Central memory CD8-positive, alpha-beta T cell (primary cell): ENCODE results near the gene UTP11.
"Not testable (repeated sequence)": the region's sequence is repeated elsewhere in the genome, so short reads cannot be mapped to it uniquely, and the experiment has no call there.

Experiments
- ATAC-seq: fragments of 150-1000 bp; cut with Tn5 transposase; replicated peaks from 2 replicates; pipeline ENCODE4 v1.10.0; 2022; ENCODE audit warnings: mild to moderate bottlenecking, moderate FRiP score, moderate number of reproducible peaks; ENCODE audit not compliant: poor library complexity, severe bottlenecking; ENCODE audit errors: extremely low read depth
- DNase-seq, 2 donors: peaks; one replicate each; pipeline ENCODE4 v3.0.0; 2021; ENCODE audit warnings: low spot score in 2 of 2
- H3K27ac Mint-ChIP-seq: one replicate; pipeline ENCODE4 v1.8.0; 2022; ENCODE audit warnings: low read depth, mild to moderate bottlenecking, moderate library complexity, mixed read lengths
- H3K27me3 Mint-ChIP-seq: one replicate; pipeline ENCODE4 v1.8.0; 2022; ENCODE audit warnings: mixed read lengths
- H3K36me3 Mint-ChIP-seq: one replicate; pipeline ENCODE4 v1.8.0; 2022; ENCODE audit warnings: mild to moderate bottlenecking, moderate library complexity, mixed read lengths; ENCODE audit not compliant: insufficient read depth
- H3K4me1 Mint-ChIP-seq: one replicate; pipeline ENCODE4 v1.8.0; 2022; ENCODE audit warnings: mixed read lengths
- H3K4me3 Mint-ChIP-seq: one replicate; pipeline ENCODE4 v1.8.0; 2022; ENCODE audit warnings: mild to moderate bottlenecking, moderate library complexity, mixed read lengths
- H3K9me3 Mint-ChIP-seq: one replicate; pipeline ENCODE4 v1.8.0; 2022; ENCODE audit warnings: mixed read lengths

Gene UTP11, protein sequence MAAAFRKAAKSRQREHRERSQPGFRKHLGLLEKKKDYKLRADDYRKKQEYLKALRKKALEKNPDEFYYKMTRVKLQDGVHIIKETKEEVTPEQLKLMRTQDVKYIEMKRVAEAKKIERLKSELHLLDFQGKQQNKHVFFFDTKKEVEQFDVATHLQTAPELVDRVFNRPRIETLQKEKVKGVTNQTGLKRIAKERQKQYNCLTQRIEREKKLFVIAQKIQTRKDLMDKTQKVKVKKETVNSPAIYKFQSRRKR

DNA sequence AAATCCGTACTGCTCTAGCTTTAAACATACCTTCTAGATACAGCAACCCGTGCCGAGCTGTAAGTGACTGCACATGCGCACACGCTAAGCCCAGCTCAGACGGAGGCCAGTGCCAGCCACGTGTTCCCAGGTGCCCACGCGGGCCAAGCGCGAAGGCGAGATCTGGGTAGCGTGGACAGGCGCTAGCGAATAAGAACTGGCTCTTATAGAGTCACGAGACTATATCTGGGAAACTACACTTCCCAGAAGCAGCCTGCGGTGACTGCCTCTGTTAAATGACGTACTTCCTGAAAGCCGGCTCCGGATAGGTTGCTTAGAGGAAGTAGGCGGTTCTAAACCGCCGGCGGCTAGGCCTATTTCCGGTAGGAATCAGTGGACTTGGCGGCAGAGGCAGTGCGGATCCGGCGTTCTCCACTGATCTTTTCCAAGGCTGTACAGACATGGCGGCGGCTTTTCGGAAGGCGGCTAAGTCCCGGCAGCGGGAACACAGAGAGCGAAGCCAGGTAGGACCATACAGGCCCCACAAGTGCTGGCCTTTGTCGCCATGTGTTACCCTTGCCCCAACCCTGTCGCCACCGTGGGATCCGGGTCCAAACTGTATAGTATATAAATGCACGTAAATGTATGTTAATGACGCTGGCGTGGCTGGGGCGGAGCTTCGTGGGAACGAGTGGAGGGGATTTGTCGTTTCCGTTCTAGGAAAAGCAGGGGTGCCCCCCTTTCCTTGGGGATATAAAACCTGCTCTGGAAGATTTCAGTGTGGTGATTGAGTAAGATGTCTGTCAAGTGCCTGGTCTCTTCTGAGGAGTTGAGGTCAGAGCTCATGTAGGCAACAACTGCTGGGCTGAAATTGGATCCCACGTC lies at the start of gene UTP11:
Gene UTP11, plus strand, starts transcription at position 372 of the 864 bp plus-strand sequence. Its CDS starts 69 bp downstream, at position 441.
- Mint-ChIP-seq H3K27ac (peak within 1 kb of the TSS; percentile 99), H3K36me3 (peaks cover 10% of the 10 kb centered on the region)

DNA sequence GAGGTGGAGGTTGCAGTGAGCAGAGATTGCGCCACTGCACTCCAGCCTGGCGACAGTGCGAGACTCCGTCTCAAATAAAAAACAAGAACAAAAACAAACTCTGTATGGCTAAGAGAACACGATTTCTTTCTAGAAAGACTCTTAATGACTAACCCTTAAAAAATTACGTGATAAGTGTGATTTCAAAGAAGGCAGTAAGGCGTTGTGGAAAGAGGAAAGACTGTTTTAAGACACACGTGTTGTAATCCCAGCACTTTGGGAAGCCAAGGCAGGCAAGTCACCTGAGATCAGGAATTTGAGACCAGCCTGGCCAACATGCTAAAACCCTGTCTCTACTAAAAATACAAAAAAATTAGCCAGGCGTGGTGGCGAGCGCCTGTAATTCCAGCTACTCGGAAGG lies 48.4 kb upstream of the UTP11 start:
- H3K4me3 Mint-ChIP-seq, DNase-seq, H3K27me3 Mint-ChIP-seq, H3K27ac Mint-ChIP-seq, ATAC-seq, H3K9me3 Mint-ChIP-seq, H3K4me1 Mint-ChIP-seq: not testable (repeated sequence)
- H3K36me3 Mint-ChIP-seq: peaks cover 78% of the 10 kb centered on the region

More for the DNA sequence above, at the start of gene UTP11:
- Mint-ChIP-seq H3K4me1 (peaks cover 34% of the 10 kb centered on the region), H3K27me3 (no peaks in the 10 kb centered on the region), H3K9me3 (no peaks in the 10 kb centered on the region), H3K4me3 (peak within 1 kb of the TSS; percentile 98)
- ATAC-seq (peak; percentile 98), DNase-seq (peak; percentile 73 to 88)

DNA sequence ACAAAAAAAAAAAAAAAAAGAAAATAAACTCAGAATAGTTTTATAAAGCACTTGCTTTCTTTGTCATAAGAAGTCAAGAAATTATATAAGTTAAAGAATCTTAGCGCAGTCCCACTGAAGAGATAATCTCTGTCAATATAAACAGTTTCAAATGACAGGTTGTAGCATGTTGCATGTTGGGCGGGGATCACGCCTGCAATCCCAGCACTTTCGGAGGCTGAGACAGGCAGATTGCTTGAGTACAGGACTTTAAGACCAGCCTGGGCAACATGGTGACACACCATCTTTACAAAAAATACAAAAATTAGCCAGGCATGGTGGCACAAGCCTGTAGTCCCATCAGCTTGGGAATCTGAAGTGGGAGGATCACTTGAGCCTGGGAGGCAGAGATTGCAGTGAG lies 47.2 kb upstream of the UTP11 start:
- Mint-ChIP-seq H3K4me1 (no peaks in the 10 kb centered on the region), H3K9me3 (no peaks in the 10 kb centered on the region), H3K4me3 (no peak overlapping the region), H3K36me3 (peaks cover 76% of the 10 kb centered on the region), H3K27ac (no peak overlapping the region), H3K27me3 (no peaks in the 10 kb centered on the region)
- DNase-seq: no peak
- ATAC-seq: no peak

DNA sequence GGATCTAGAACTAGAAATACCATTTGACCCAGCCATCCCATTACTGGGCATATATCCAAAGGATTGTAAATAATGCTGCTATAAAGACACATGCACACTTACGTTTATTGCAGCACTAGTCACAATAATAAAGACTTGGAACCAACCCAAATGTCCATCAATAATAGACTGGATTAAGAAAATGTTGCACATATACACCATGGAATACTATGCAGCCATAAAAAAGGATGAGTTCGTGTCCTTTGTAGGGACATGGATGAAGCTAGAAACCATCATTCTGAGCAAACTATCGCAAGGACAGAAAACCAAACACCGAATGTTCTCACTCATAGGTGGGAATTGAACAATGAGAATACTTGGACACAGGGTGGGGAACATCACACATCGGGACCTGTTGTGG lies 38.9 kb upstream of the UTP11 start:
- not testable (repeated sequence) for H3K9me3 Mint-ChIP-seq, H3K27ac Mint-ChIP-seq, ATAC-seq, H3K27me3 Mint-ChIP-seq, H3K4me3 Mint-ChIP-seq, DNase-seq
- peaks cover 88% of the 10 kb centered on the region for H3K36me3 Mint-ChIP-seq
- H3K4me1 Mint-ChIP-seq: peaks cover 33% of the 10 kb centered on the region

DNA sequence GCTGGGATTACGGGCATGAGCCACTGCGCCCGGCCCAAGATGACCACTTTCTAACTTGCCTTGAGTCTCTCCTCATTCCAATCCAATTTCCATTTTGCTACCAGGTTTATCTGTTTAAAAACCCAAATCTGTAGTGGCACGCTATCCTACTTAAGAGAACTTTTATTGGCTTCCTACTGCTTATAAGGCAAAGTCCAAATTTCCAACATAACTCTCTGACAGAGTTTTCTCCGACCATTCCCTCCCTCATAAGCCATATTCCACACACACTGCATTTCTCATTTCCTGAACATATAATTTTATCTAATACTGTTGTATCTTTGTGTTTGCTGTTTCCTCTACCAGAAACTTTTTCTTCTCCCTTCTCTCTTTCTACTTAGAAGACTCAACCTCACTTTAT lies 38.0 kb upstream of the UTP11 start:
- DNase-seq (no peak), ATAC-seq (no peak)
- Mint-ChIP-seq H3K4me1 (peaks cover 33% of the 10 kb centered on the region), H3K4me3 (no peak overlapping the region), H3K27ac (peak overlapping the region; percentile 64), H3K36me3 (peaks cover 90% of the 10 kb centered on the region), H3K9me3 (no peaks in the 10 kb centered on the region), H3K27me3 (no peaks in the 10 kb centered on the region)

DNA sequence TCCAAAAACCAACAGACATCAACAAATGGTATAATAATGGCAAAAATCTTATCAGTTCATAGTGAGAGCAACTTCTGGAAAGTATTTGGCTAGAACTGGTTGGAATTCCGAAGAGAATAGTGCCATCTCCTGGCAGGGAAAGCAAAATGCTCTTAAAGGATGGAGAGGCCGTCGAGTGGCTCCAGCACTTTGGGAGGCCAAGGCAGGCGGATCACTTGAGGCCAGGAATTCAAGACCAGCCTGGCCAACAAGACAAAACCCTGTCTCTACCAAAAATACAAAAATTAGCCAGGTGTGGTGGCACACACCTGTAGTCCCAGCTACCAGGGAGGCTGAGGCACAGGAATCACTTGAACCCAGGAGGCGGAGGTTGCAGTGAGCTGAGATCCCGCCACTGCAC lies 37.5 kb upstream of the UTP11 start:
- not testable (repeated sequence) for H3K27me3 Mint-ChIP-seq, H3K4me3 Mint-ChIP-seq, DNase-seq, ATAC-seq, H3K9me3 Mint-ChIP-seq
- Mint-ChIP-seq H3K36me3 (peaks cover 90% of the 10 kb centered on the region), H3K27ac (peak overlapping the region; percentile 64), H3K4me1 (peaks cover 33% of the 10 kb centered on the region)

DNA sequence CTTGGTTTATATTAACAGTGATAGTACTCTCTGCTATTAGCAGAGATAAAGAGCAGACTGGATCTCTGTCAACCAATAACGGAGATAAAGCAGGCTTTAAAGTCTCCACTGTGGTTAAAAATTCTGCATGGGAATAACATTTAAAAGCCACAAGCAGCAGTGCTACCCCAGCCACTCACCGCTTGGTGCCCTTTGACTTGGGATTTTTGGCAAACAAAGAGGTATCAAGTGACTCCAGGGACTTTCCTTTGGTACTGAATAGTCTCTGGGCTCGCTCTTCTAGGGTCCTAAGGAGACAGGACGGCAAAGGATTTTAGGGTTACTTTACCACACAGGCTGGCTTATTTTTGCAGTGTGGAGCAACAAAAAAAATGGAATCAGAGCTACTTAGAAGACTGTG lies 34.0 kb upstream of the UTP11 start:
- no peak for DNase-seq
- no peaks in the 10 kb centered on the region for H3K27me3 Mint-ChIP-seq
- no peak overlapping the region for H3K27ac Mint-ChIP-seq
- H3K36me3 Mint-ChIP-seq: peaks cover 95% of the 10 kb centered on the region
- no peak overlapping the region for H3K4me3 Mint-ChIP-seq
- no peaks in the 10 kb centered on the region for H3K9me3 Mint-ChIP-seq
- ATAC-seq: no peak
- peaks cover 9% of the 10 kb centered on the region for H3K4me1 Mint-ChIP-seq

DNA sequence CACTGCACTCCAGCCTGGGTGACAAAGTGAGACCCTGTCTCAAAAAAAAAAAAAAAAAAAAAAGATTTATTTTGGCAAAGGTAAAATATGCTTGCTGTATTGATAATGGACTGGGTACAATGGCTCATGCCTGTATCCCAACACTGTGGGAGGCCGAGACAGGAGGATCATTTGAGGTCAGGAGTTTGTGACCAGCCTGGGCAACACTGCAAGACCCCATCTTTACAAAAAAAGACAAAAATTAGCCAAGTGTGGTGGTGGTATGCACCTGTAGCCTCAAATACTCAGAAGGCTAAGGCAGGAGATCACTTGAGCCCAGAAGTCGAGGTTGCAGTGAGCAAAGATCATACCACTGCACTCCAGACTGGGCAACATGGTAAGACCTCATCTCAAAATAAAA lies 29.0 kb upstream of the UTP11 start:
- Mint-ChIP-seq H3K36me3 (peaks cover 85% of the 10 kb centered on the region), H3K9me3 (no peaks in the 10 kb centered on the region), H3K27me3 (no peaks in the 10 kb centered on the region), H3K27ac (no peak overlapping the region), H3K4me3 (no peak overlapping the region), H3K4me1 (peaks cover 11% of the 10 kb centered on the region)
- ATAC-seq (no peak), DNase-seq (no peak)

DNA sequence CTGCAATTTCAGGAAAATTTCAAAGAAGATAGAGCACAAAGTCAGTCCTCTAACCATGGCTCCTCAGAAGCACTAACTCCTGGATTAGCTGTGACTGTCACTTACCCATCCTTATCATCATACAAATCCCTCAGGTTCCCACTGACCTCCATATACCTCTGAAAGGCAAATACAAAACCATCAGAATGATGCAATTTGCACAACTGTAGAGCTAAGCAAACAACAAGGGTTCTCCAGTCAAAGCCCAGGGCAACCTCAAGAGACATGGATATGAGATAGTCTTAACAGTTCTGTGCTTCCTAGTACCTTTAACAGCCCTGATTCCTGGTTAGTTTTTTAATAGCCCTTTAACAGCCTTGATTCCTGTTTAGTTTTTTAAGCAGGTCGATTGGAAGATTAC lies 24.9 kb upstream of the UTP11 start:
- H3K9me3 Mint-ChIP-seq: no peaks in the 10 kb centered on the region
- DNase-seq (no peak), ATAC-seq (no peak)
- H3K27ac Mint-ChIP-seq: no peak overlapping the region
- H3K4me3 Mint-ChIP-seq: no peak overlapping the region
- peaks cover 53% of the 10 kb centered on the region for H3K36me3 Mint-ChIP-seq
- H3K4me1 Mint-ChIP-seq: peaks cover 27% of the 10 kb centered on the region
- no peaks in the 10 kb centered on the region for H3K27me3 Mint-ChIP-seq

DNA sequence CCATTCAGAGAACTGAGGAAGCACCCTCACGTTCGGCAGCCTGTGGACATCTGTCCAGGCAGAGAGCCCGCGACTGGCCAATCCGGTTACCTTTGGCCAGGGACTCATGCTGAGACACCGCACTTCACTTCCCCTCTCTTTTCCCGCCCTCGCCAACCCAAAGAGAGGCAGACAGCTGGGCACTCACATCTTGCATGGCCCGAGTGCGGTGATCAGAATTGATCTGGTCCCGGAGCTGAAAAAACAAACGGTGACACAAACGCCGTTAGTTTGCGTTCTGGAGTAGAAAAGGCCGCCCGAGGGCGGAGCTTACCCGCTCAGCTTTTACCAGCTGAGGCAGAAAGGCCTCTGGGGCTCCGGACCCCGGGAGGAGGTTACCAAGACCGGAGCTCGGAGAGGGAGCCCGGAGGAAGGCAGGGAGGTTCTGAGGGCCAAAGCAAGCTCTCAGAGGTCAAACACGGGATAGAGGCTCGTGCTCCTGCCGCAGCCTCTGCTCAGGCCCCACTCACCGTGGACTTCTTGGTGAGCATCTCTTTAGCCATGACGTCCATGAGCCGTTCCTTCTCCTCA lies 23.1 kb upstream of the UTP11 start:
- Mint-ChIP-seq H3K27ac (peak overlapping the region; percentile 94), H3K36me3 (peaks cover 40% of the 10 kb centered on the region), H3K4me1 (peaks cover 27% of the 10 kb centered on the region), H3K9me3 (no peaks in the 10 kb centered on the region), H3K4me3 (peak overlapping the region; percentile 94), H3K27me3 (no peaks in the 10 kb centered on the region)
- DNase-seq (no peak), ATAC-seq (peak; percentile 46)

DNA sequence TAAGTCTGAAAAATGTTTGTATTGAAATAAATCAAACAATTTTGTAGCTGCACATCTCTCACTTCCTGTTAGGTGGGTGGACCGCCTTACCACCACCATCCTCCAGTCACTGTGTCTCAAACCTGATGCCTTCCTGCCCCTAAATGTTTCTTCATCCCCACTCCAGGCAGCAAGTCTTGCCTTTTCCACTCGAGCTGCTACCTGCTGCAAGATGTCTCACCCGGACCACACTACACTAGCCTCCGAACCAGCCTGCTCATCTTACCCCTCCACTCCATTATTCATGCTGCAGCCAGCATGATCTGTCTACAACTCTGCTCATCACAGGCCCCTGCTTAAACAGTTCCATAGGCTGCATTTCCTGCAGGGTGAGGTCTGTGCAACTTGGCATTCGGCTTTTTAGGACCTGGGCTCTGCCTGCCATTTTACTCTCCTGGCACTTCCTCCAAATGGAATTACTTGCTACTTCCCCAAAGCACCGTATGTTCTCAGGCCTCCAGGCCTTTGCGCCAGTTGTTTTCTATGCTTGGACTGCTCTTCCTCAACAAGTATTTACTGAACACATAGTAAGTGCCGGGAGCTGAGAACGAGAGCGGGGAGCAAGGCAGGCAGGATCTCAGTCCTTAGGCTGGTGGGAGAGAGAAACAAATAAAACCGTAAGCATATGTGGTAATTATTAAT lies 17.5 kb upstream of the UTP11 start:
- DNase-seq: no peak
- H3K27me3 Mint-ChIP-seq: no peaks in the 10 kb centered on the region
- peak overlapping the region; percentile 29 for H3K4me3 Mint-ChIP-seq
- no peak for ATAC-seq
- H3K27ac Mint-ChIP-seq: no peak overlapping the region
- H3K4me1 Mint-ChIP-seq: peaks cover 9% of the 10 kb centered on the region
- no peaks in the 10 kb centered on the region for H3K9me3 Mint-ChIP-seq
- H3K36me3 Mint-ChIP-seq: peaks cover 6% of the 10 kb centered on the region

DNA sequence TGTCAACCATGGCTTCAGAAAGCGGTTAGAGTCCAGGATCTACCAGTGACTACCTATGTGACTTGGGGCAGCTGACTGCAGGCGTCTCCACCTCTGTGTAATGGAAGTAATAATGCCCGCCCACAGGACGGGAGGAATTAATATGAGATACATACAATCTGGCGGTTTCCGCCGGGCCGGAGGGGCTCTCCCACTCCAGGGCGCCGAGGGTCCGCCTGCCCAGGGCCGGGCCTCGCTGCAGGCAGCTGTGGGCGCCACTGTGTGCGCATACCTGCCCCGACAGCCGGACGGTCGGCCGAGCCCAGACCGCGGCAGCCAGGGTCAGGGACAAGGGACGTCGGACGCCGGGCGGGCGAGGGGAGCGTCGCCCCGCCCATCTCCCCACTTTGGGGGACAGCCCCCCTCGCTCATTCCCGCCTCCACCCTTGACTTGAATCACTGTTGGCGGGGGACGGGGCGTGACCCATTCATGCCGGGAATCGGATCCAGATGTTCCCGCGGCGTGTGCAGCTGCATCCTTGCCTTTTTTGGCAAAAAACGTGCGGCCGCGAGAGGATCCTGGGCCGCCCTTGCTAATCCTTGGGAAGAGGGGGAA lies 16.7 kb upstream of the UTP11 start:
- peaks cover 4% of the 10 kb centered on the region for H3K36me3 Mint-ChIP-seq
- ATAC-seq: no peak
- H3K4me3 Mint-ChIP-seq: no peak overlapping the region
- DNase-seq: no peak
- peaks cover 5% of the 10 kb centered on the region for H3K4me1 Mint-ChIP-seq
- H3K9me3 Mint-ChIP-seq: no peaks in the 10 kb centered on the region
- H3K27me3 Mint-ChIP-seq: no peaks in the 10 kb centered on the region
- H3K27ac Mint-ChIP-seq: no peak overlapping the region
